ENCODE data around the gene TSPO.

- TF ChIP-seq HDGF (IDR thresholded peaks at IDR 0.05; ENCODE audit: borderline replicate concordance) (no peak), ARNT (IDR thresholded peaks at IDR 0.05) (no peak)
Observed at GRCh38 chr22:43205261-43205691, 53.9 kb downstream of the TSPO start.
